ENCODE results near the gene DUSP10. TPM values are rescaled to one million over a fixed set of nuclear protein-coding genes. Genes with fewer than 3 reads are reported as not detected.
A peak's percentile ranks its signal among the peaks of the same experiment; 100 is the strongest.

DUSP10 gene
- total RNA-seq, 2 experiments from 2014 or later: 12.1 to 13.0 TPM

DNA sequence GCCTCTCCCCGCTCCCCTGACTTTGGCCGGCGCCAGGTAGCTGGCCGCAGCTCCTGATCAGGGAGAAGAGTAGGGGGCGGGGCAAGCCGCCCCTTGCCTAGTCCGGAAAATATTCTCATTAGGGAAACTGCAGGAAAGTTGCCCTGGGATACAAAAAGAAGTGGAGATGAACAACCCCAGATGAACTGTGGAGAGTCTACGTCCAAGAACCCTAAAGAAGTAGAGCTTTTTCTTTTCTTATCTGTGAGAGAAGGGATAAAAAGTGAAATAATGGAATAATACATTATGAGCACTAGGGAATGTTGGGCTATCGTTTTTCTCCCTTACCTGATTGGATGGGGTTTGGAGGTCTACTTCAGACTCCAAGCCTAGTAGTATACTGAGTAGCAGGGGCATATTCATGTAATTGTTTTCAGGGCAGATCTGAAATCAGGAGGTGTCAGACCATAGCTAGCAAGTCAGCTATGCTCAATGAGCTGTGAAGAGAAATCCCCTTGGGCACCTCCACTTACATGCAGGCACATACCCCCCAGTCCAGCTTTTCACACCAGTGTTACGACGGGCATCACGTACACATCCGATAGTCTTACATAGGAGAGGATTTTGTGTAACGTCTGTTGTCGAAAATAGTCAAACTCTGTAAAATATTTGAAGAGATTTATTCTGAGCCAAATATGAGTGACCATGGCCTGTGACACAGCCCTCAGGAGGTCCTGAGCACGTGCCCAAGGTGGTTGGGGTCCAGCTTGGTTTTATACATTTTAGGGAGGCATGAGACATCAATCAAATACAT lies 1.7 kb upstream of the DUSP10 start:
- H3K4me3 Mint-ChIP-seq: peak overlapping the region; percentile 82
- no peak for DNase-seq
- ATAC-seq: no peak
- H3K9me3 Mint-ChIP-seq (ENCODE audit: insufficient read depth): no peaks in the 10 kb centered on the region
- CTCF ChIA-PET: interaction anchor here (0.8 to 5.6 kb wide), 29 partner anchors 9 to 711 kb away, joined by 3 to 56 read pairs (median 4); no protein-coding TSS in a partner anchor
- peak overlapping the region; percentile 92 for H3K27ac Mint-ChIP-seq
- peaks cover 19% of the 10 kb centered on the region for H3K4me1 Mint-ChIP-seq (ENCODE audit: low read depth)
- no peaks in the 10 kb centered on the region for H3K36me3 Mint-ChIP-seq (ENCODE audit: low read depth)
- H3K27me3 Mint-ChIP-seq (ENCODE audit: low read depth): no peaks in the 10 kb centered on the region
- POLR2A ChIA-PET: interaction anchor here (0.7 to 7.5 kb wide), 14 partner anchors 11 to 218 kb away, joined by 3 to 268 read pairs (median 4); no protein-coding TSS in a partner anchor

DNA sequence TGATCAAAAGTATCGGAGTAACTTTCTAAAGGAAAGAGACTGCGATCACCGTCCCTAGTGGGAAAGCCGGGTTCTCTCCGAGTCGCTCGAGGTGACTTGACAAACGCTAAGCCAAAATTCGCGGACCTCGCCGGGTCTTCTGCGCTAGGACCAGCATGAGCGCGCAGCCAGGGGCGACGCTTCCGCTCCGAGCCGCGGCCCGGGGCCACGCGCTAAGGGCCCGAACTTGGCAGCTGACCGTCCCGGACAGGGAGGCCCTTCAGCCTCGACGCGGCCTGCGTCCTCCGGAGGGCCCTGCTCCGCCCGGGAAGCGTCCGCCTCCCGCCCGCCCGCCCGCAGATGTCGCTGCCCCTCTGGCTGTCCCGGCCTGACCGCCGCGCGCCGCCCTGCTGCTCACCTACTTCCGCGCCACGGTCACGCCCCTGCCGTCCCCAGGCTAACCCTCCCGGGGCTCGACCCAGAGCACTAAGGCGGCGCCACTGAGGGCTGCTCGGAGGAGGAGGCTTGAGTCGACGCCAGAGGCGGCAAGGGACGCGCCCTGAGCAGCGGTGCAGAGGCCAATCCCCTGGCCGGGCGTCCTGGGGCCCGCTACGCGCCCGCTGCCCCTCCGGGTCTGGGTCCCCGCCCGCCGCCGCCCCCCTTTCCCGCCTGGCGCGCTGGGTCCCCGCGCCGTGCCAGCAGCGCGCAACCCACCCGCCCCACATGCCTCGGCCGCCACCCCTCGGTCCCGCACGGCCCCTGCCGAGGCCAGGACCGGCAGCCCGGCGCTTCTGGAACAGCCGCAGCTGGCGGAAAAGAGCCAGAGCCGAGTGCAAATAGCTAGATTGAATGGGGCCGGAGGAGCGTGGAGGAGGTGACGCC lies 896 bp upstream of the DUSP10 start:
- Mint-ChIP-seq H3K4me3 (peak overlapping the region; percentile 82), H3K27ac (peak overlapping the region; percentile 92), H3K36me3 (ENCODE audit: low read depth) (no peaks in the 10 kb centered on the region), H3K27me3 (ENCODE audit: low read depth) (no peaks in the 10 kb centered on the region), H3K9me3 (ENCODE audit: insufficient read depth) (peaks cover 4% of the 10 kb centered on the region), H3K4me1 (ENCODE audit: low read depth) (peaks cover 19% of the 10 kb centered on the region)
- CTCF ChIA-PET: interaction anchor here (0.8 to 5.6 kb wide), 47 partner anchors 9 to 713 kb away, joined by 3 to 56 read pairs (median 5); no protein-coding TSS in a partner anchor
- POLR2A ChIA-PET: interaction anchor here (0.6 to 7.5 kb wide), 39 partner anchors 9 to 307 kb away, joined by 3 to 268 read pairs (median 6); no protein-coding TSS in a partner anchor
- DNase-seq: peak; percentile 89
- ATAC-seq: peak; percentile 59

DNA sequence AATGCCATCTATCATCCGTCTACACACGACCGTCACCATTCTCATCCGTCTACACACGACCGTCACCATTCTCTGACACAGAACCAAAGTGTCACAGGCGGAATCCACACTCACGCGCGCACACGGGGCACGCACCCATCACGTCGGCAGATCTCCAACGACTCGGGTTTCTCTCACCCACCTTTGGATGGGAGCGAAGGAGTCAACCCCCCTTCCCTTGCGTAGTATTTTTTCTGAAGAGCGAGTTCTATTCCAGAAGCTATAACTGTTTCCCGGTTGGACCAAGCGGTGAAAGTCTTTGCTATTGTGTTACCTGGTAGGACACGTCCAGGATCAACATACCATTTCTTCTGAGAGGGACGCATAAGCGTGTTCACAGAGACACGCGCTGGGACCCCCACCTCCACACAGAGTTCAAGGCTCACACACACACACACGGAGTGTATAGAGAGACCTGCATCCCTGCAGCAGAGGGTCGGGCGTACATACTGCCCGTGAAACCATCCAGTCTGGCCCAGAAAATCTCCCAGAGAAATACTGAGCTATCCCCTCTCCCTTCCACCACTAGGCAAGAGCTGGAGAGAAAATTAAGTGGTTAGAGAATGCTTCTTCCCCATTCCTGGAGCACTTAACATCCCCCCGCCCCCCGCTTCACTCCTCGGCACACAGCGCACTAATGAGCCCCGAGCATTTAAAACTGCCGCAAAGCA lies 741 bp downstream of the DUSP10 start:
- POLR2A ChIA-PET: interaction anchor here (0.6 to 7.5 kb wide), 41 partner anchors 8 to 714 kb away, joined by 3 to 268 read pairs (median 6); no protein-coding TSS in a partner anchor
- peak; percentile 43 for DNase-seq
- Mint-ChIP-seq H3K9me3 (ENCODE audit: insufficient read depth) (peaks cover 10% of the 10 kb centered on the region), H3K36me3 (ENCODE audit: low read depth) (no peaks in the 10 kb centered on the region), H3K27me3 (ENCODE audit: low read depth) (no peaks in the 10 kb centered on the region), H3K27ac (no peak overlapping the region), H3K4me1 (ENCODE audit: low read depth) (peaks cover 15% of the 10 kb centered on the region), H3K4me3 (no peak overlapping the region)
- no peak for ATAC-seq
- CTCF ChIA-PET: interaction anchor here (0.9 to 5.6 kb wide), 36 partner anchors 11 to 714 kb away, joined by 3 to 56 read pairs (median 6); no protein-coding TSS in a partner anchor

DNA sequence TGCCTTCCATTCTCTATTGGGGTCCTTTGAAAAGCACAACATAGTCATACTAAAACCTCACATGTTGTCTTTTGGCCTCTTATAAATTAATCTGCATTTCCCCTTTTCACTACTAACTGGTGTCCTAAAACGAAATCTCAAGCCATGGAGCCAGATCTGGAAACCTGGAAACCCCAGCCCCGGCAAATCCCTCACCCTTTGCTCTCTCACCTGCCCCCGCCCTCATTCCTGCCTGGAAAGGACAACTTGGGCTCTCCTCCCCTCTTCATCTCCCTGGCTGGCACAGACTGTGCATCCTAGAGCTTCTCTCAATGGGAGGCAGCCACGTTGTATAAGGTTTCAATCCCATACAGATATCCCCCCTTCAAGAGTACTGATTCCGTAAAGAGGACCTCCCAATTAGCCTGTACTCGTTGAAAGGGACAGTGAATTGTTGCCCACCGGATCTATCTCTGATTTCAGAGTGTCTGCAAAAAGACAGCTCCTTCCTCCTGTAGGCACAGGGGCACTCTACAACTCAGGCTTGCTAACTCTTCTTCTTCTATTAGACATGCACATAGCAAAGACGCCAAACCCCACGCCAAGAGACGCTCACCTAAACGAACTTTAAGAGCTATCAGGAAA lies 1.4 kb downstream of the DUSP10 start:
- POLR2A ChIA-PET: interaction anchor here (0.9 to 7.5 kb wide), 14 partner anchors 11 to 263 kb away, joined by 3 to 268 read pairs (median 14); no protein-coding TSS in a partner anchor
- ATAC-seq (no peak), DNase-seq (no peak)
- H3K27me3 Mint-ChIP-seq (ENCODE audit: low read depth): no peaks in the 10 kb centered on the region
- CTCF ChIA-PET: interaction anchor here (0.6 to 5.6 kb wide), 28 partner anchors 11 to 715 kb away, joined by 3 to 56 read pairs (median 6); no protein-coding TSS in a partner anchor
- peaks cover 15% of the 10 kb centered on the region for H3K4me1 Mint-ChIP-seq (ENCODE audit: low read depth)
- H3K9me3 Mint-ChIP-seq (ENCODE audit: insufficient read depth): peaks cover 10% of the 10 kb centered on the region
- no peak overlapping the region for H3K27ac Mint-ChIP-seq
- H3K36me3 Mint-ChIP-seq (ENCODE audit: low read depth): no peaks in the 10 kb centered on the region
- H3K4me3 Mint-ChIP-seq: no peak overlapping the region

DNA sequence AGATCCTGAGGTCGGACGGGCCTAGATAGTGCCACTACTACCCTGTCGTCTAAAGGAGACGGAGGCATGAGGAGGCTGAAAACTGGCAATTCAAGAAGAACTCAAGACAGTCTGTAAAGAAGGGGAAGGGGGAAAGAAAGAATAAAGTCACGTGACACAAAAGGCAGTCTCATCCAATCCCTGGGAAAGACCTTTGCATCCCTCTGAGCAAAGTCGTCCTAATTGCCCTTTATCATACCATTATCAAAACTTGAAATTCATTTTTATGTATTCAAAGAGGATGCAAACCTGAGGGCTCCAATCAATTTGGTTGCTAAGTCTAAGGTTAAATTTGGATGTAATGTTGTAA lies 2.2 kb downstream of the DUSP10 start:
- H3K9me3 Mint-ChIP-seq (ENCODE audit: insufficient read depth): peaks cover 10% of the 10 kb centered on the region
- POLR2A ChIA-PET: interaction anchor here (1.6 to 7.5 kb wide), 7 partner anchors 10 to 81 kb away, joined by 4 to 268 read pairs (median 19); no protein-coding TSS in a partner anchor
- no peak for ATAC-seq
- CTCF ChIA-PET: interaction anchor here (0.9 to 5.6 kb wide), 10 partner anchors 10 to 716 kb away, joined by 4 to 56 read pairs (median 8); no protein-coding TSS in a partner anchor
- H3K27me3 Mint-ChIP-seq (ENCODE audit: low read depth): no peaks in the 10 kb centered on the region
- H3K27ac Mint-ChIP-seq: no peak overlapping the region
- H3K36me3 Mint-ChIP-seq (ENCODE audit: low read depth): peaks cover 3% of the 10 kb centered on the region
- peaks cover 16% of the 10 kb centered on the region for H3K4me1 Mint-ChIP-seq (ENCODE audit: low read depth)
- no peak for DNase-seq
- H3K4me3 Mint-ChIP-seq: no peak overlapping the region

DNA sequence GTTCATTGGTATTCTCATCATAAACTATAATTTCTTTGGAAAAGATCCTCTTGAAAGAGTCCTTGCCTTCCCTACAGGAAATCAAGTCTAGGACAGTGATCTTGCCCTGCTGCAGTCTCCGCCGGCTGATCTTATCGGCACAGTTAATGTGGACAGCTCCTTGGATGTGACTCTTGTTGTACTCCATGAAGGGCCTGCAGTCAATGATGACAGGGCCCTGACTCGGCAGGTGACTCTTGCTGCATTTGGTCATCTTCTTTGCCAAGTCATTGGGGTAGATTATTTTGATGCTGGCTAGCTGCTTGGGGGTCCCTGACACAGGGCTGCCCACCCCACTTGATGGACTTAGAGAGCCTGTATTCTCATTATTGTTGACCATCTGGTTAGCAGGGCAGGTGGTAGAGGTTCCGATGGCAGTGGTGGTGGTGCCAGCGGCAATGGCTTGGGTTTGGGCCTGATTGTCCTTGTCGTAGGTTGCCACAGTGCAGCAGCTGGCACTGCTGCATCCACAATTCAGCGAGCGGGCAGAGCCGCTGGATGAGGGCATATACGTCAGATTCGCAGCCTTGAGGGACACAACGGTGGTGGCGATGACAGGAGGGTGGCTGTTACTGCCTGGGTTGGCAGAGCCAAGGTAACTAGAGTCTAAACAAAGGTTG lies 2.7 kb downstream of the DUSP10 start:
- Mint-ChIP-seq H3K27ac (no peak overlapping the region), H3K9me3 (ENCODE audit: insufficient read depth) (peaks cover 10% of the 10 kb centered on the region), H3K4me3 (no peak overlapping the region), H3K27me3 (ENCODE audit: low read depth) (no peaks in the 10 kb centered on the region), H3K4me1 (ENCODE audit: low read depth) (peaks cover 19% of the 10 kb centered on the region), H3K36me3 (ENCODE audit: low read depth) (peaks cover 5% of the 10 kb centered on the region)
- POLR2A ChIA-PET: interaction anchor here (1.3 to 7.5 kb wide), 2 partner anchors 10 to 28 kb away, joined by 5 to 268 read pairs; no protein-coding TSS in a partner anchor
- CTCF ChIA-PET: interaction anchor here (1.1 to 4.0 kb wide), 3 partner anchors 36 to 716 kb away, joined by 4 to 32 read pairs (median 22); no protein-coding TSS in a partner anchor
- DNase-seq (no peak), ATAC-seq (no peak)

DNA sequence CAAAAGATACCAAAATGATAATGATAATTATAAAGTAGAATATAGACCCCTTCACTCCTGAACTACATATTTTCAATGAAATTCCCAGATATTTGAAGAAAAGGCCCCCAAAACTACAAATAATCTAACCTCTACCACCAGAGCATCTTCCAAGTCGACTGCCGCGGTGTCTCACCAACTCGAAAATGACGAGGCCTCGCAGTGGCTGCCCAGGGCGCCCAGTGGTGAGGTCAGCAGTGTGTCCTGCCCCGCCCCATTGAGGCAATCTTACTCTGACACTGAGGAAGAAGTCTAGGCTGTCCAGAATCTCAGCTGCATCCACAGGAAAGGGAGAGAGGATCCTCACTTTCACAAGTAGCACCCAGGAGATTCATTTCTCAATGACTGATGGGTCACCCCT lies 5.2 kb downstream of the DUSP10 start:
- peaks cover 10% of the 10 kb centered on the region for H3K9me3 Mint-ChIP-seq (ENCODE audit: insufficient read depth)
- no peak overlapping the region for H3K4me3 Mint-ChIP-seq
- H3K27ac Mint-ChIP-seq: no peak overlapping the region
- ATAC-seq (no peak), DNase-seq (no peak)
- POLR2A ChIA-PET: no interaction called here
- no peaks in the 10 kb centered on the region for H3K27me3 Mint-ChIP-seq (ENCODE audit: low read depth)
- H3K36me3 Mint-ChIP-seq (ENCODE audit: low read depth): peaks cover 26% of the 10 kb centered on the region
- peaks cover 33% of the 10 kb centered on the region for H3K4me1 Mint-ChIP-seq (ENCODE audit: low read depth)
- CTCF ChIA-PET: no interaction called here

DNA sequence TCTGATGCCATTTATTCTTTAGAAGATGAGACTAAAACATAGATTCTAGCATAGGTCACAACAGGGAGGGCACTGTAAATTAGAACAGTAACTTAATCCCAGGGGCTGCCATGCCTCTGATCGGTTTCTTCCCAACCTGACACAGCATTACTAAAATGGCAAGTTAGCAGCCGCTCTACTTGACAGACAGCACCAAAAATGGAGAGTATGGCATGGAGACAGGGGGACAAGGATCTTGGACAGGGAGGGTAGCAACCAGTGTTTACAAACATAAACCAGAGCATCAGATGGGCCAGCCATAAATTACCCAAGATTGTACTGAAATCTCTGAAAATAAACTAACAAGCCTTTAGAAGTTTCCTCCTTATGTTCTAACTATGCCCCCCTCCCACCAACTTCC lies 5.9 kb downstream of the DUSP10 start:
- ChIA-PET CTCF (interaction anchor here (1.3 kb wide), 1 partner anchor 729 kb away, joined by 3 read pairs; no protein-coding TSS in a partner anchor), POLR2A (no interaction called here)
- peaks cover 35% of the 10 kb centered on the region for H3K4me1 Mint-ChIP-seq (ENCODE audit: low read depth)

DNA sequence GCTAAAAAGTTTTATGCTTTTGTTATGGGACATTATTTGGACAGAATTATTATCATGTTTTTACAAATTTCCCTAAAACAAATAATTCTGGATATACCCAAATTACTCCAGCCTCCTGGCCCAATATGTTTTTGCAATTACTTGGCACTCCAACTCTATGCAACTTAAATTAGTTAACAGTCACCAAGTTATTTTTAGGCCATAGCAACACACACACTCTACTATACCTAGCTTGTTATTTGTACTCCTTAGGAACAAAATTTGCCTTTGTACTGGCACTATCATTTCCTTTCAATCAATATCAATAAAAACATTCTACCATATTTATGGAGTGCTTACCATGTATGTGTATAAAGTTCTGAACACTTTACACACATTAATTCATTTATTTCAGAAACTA lies 7.7 kb downstream of the DUSP10 start:
- H3K27me3 Mint-ChIP-seq (ENCODE audit: low read depth): no peaks in the 10 kb centered on the region
- no peak overlapping the region for H3K4me3 Mint-ChIP-seq
- no peak overlapping the region for H3K27ac Mint-ChIP-seq
- peaks cover 42% of the 10 kb centered on the region for H3K36me3 Mint-ChIP-seq (ENCODE audit: low read depth)
- ATAC-seq: no peak
- DNase-seq: no peak
- peaks cover 48% of the 10 kb centered on the region for H3K4me1 Mint-ChIP-seq (ENCODE audit: low read depth)
- ChIA-PET CTCF (interaction anchor here (0.6 to 1.6 kb wide), 4 partner anchors 9 to 721 kb away, joined by 3 to 4 read pairs (median 3); no protein-coding TSS in a partner anchor), POLR2A (interaction anchor here (1.2 to 2.8 kb wide), 3 partner anchors 8 to 26 kb away, joined by 3 to 13 read pairs (median 8); partner anchors contain the start of gene DUSP10)
- H3K9me3 Mint-ChIP-seq (ENCODE audit: insufficient read depth): peaks cover 10% of the 10 kb centered on the region

More for the DNA sequence above, 5.9 kb downstream of the DUSP10 start:
- Mint-ChIP-seq H3K36me3 (ENCODE audit: low read depth) (peaks cover 29% of the 10 kb centered on the region), H3K4me3 (no peak overlapping the region), H3K9me3 (ENCODE audit: insufficient read depth) (peaks cover 10% of the 10 kb centered on the region), H3K27ac (no peak overlapping the region), H3K27me3 (ENCODE audit: low read depth) (no peaks in the 10 kb centered on the region)
- no peak for ATAC-seq
- DNase-seq: no peak

DNA sequence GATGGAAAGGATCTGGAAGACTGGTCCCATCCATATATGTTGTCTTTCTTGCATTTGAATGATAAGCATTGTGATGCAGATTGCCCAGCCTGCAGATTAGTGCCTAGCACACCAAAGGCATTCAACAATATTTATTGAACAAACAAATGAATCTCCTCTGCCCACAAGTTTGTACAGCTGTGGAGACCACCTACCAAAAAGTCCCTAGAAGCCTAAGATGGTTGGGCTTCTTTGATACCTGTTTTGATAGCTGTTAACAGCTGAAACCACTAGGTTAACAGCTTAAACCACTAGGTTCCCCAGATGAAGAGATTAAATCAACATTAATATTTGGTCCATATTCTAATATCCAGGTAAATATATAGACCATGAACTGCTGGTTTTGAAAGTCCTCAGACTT lies 9.8 kb downstream of the DUSP10 start:
- DNase-seq (no peak), ATAC-seq (no peak)
- Mint-ChIP-seq H3K9me3 (ENCODE audit: insufficient read depth) (peaks cover 1% of the 10 kb centered on the region), H3K27me3 (ENCODE audit: low read depth) (no peaks in the 10 kb centered on the region), H3K4me3 (no peak overlapping the region), H3K27ac (no peak overlapping the region), H3K4me1 (ENCODE audit: low read depth) (peaks cover 70% of the 10 kb centered on the region), H3K36me3 (ENCODE audit: low read depth) (peaks cover 58% of the 10 kb centered on the region)
- ChIA-PET CTCF (interaction anchor here (1.4 kb wide), 1 partner anchor 36 kb away, joined by 4 read pairs; no protein-coding TSS in a partner anchor), POLR2A (interaction anchor here (2.8 kb wide), 1 partner anchor 10 kb away, joined by 13 read pairs; the partner anchor contains the start of gene DUSP10)
